ENCODE measurements around the gene RBFOX2.

- TF ChIP-seq POLR2AphosphoS5 (IDR thresholded peaks at IDR 0.05; ENCODE audit: low read depth, low read length) (no peak), FOXP2 (optimal IDR thresholded peaks at IDR 0.05; ENCODE audit: borderline replicate concordance, extremely low read depth, extremely low read length, insufficient read depth) (no peak)
Measured at GRCh38 chr22:35910926-35911325, 117.7 kb downstream of the RBFOX2 start.
